Astrocyte of the cerebellum (primary cell): ENCODE data around the gene POTEJ.
"Not testable (repeated sequence)": the region's sequence is repeated elsewhere in the genome, so short reads cannot be mapped to it uniquely, and the experiment has no call there.

Experiments
- DNase-seq: peaks from one replicate; pipeline ENCODE4 v3.0.0-alpha.2; 2011; ENCODE audit warnings: low read depth
- H3K4me3 ChIP-seq: 2 replicates; pipeline ENCODE4 v1.5.1; 2011; ENCODE audit warnings: mild to moderate bottlenecking, low read depth, low read length, moderate library complexity
- in situ Hi-C: cut with HindIII; loops from 2 replicates; pipeline ENCODE4 v1.10.0; 2017; ENCODE audit warnings: low sequenced_read_pairs

Gene POTEJ

DNA sequence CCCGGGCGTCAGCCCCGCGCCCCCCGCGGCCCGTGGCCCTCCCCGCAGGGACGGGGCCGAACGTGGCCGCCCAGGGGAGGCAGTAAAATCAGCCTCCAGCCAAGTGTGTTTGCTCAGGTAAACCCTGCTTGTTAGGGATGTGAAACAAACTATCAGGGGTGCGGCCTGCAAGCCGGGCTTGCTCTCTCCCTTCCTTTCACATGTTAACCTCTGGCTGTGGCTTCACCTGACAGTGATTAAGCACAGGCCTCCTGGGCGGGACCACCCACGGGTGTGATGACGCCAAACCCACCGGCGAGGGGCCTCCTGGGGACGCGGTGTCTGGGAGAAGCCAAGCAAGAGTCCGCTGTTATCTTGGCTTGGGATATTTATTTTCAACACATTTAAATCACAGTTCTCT is 13.2 kb upstream of the POTEJ start:
- in situ Hi-C loops, H3K4me3 ChIP-seq, DNase-seq: not testable (repeated sequence)

- in situ Hi-C loops, H3K4me3 ChIP-seq, DNase-seq: not testable (repeated sequence)
Measured at GRCh38 chr2:130598463-130598862, 12.8 kb upstream of the POTEJ start.

DNA sequence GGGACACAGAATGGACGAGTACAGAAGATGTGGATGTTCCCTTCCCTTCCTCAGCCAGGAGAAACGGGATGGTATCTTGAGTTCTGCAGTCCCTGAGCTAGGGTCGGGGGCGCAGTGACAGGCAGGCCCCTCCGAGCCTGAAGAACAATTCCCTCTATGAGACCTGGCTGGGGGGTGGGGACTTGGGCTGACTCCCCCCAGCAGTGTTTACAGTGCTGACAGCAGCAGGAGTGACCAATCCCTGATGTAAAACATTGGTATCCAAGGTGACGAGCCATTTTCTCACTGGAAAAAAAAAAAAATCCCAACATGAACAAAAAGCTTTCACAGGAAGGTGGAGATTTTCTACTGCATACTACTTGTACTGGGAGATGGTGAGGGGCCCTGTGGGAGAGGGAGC is 11.8 kb upstream of the POTEJ start, which contains the start of gene CFC1:
CFC1 (minus strand) TSS at position 183 of the 400 bp plus-strand sequence. CDS start 288 bp downstream, outside the sequence.
- DNase-seq, in situ Hi-C loops, H3K4me3 ChIP-seq: not testable (repeated sequence)

- DNase-seq, H3K4me3 ChIP-seq, in situ Hi-C loops: not testable (repeated sequence)
Measured at GRCh38 chr2:130599926-130600325, 11.3 kb upstream of the POTEJ start.

- DNase-seq, in situ Hi-C loops, H3K4me3 ChIP-seq: not testable (repeated sequence)
Measured at GRCh38 chr2:130601648-130602302, 9.5 kb upstream of the POTEJ start.

- in situ Hi-C loops, H3K4me3 ChIP-seq, DNase-seq: not testable (repeated sequence)
Measured at GRCh38 chr2:130608276-130609001, 2.8 kb upstream of the POTEJ start.

DNA sequence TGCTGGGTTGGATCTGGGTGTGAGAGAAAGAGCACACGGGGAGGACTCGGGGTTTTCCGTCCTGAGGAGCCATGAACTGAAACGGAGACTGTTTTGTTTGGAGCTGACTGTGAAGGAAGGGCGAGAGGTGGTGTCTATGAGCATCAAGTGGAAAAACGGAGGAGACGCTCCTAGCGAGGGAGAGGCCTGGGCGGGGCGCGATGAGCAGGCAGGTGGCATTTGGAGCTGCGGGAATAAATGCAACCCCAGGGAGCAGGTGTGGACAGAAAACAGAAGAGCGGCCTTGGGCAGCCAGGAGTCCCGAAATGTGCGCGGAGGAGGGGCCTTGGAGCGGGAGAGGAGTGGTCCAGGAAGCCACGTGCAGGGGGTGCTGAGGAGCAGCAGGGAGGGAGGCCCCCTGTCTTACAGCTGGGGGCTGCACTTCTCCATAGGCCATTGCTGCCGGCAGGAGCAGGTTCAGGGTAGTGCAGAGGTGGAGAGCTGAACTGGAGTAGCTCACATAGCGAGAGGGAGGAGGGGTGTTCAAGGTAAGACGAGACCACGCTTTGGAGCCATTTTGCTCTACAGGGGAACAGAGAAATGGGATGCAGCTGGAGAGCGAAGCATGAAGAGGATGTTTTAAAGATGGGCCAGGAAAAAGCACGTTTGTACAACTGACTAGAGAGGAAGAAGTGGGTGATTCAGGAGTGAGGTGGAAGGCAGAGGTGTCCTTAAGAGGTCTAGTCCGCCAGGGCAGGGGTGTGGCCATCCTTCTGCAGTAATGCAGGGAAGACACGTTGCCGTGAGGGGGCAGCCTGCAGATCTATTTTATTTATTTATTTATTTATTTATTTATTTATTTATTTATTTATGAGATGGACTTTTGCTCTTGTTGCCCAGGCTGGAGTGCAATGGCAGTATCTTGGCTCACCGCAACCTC is 2.0 kb upstream of the POTEJ start:
- H3K4me3 ChIP-seq, DNase-seq, in situ Hi-C loops: not testable (repeated sequence)

DNA sequence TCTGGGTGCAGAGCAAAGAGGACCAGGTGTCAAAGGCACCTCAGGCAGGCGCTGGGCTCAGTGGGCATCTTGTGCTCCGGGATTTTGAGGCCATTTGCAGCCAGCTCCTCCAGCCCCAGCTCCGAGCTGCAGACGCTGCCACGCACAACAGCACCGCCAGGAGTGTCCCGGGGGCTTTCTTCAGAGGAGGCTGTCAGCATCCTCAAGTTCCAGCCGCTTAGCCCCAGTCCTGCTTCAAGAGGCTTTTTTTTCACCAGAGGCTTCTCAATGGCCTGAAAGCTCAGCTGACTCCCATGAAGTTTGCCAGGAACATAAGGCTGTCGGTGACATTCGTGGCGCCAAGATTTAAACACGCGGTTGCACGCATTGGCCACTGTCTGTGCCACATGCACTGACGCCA is 754 bp upstream of the POTEJ start:
- H3K4me3 ChIP-seq, DNase-seq, in situ Hi-C loops: not testable (repeated sequence)

GRCh38 chr2:130628784-130629475 is 17.7 kb downstream of the POTEJ start:
- DNase-seq, in situ Hi-C loops, H3K4me3 ChIP-seq: not testable (repeated sequence)

DNA sequence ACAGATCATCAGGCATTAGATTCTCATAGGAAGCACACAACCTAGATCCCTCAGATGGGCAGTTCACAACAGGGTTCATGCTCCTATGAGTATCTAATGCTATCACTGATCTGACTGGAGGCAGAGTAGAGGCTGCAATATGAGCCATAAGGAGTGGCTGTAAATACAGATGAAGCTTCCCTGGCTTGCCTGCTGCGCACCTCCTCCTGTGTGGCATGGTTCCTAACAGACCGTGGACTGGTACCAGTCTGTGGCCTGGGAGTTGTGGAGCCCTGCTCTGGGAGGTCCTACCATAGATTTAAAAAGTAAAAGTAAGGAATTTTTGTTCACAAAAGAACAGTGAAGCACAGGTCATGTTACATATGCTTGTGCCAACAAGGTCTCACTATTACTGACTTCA is 27.7 kb downstream of the POTEJ start:
- DNase-seq, H3K4me3 ChIP-seq, in situ Hi-C loops: not testable (repeated sequence)

GRCh38 chr2:130641688-130642087 is 30.4 kb downstream of the POTEJ start:
- in situ Hi-C loops, DNase-seq, H3K4me3 ChIP-seq: not testable (repeated sequence)

DNA sequence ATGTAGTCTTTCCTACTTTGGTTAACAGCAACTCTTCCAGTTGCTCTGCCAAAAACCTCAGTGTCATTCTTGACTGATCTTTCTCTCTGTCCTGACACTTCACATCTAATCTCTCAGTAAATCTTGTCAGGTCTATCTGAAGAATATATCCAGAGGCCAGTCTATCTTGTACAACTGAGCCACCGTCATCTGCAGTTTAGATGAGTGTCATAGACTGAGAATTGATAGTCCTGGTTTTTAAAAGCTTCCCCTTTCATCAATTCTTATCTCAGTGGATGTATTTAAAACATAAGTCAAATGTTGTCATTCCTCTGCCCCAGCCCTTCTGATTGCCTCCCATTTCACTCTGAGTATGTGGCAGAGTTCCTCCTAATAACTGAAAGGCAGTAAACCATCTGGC is 38.0 kb downstream of the POTEJ start:
- DNase-seq, in situ Hi-C loops, H3K4me3 ChIP-seq: not testable (repeated sequence)

DNA sequence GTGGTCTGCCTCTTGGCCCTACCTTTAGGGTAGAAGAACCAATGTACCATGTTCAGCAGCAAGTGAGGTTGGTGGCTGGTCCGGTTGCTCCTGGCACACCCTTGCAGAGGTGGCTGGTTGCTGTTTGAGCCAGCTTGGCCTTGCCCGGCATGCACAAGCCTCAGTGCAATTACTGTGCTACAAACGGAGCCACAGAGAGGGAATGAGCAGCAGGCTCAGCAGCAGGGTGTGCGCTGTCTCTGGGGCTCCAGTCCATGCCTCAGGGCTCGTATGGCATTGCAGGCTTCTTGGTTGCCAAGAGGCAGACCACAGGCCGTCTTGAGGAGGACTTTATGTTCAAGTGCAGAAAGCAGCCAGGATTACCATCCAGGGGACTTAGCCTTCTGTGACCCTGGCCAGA is 53.3 kb downstream of the POTEJ start:
- DNase-seq, in situ Hi-C loops, H3K4me3 ChIP-seq: not testable (repeated sequence)

- H3K4me3 ChIP-seq, DNase-seq, in situ Hi-C loops: not testable (repeated sequence)
Measured at GRCh38 chr2:130665596-130665995, 54.4 kb downstream of the POTEJ start.

DNA sequence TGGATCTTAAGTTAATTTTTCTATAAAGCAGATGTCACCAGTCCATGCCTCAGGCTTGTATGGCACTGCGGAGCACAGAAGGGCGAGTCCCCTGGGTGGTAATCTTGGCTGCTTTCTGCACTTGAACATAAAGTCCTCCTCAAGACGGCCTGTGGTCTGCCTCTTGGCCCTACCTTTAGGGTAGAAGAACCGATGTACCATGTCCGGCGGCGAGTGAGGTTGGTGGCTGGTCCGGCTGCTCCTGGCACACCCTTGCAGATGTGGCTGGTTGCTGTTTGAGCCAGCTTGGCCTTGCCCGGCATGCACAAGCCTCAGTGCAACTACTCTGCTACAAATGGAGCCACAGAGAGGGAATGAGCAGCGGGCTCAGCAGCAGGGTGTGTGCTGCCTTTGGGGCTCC is 56.3 kb downstream of the POTEJ start:
- in situ Hi-C loops, H3K4me3 ChIP-seq, DNase-seq: not testable (repeated sequence)

GRCh38 chr2:130670026-130670745 is 58.9 kb downstream of the POTEJ start:
- DNase-seq, H3K4me3 ChIP-seq, in situ Hi-C loops: not testable (repeated sequence)
